HG03280 (cell line): Measurements from ENCODE around the gene STAB1.

Source experiments
- ATAC-seq: cut with Tn5 transposase; IDR thresholded peaks from one replicate; pipeline ENCODE4 v1.9.1; 2021; ENCODE audit warnings: mild to moderate bottlenecking, moderate library complexity; ENCODE audit not compliant: unreplicated experiment

STAB1 gene

DNA sequence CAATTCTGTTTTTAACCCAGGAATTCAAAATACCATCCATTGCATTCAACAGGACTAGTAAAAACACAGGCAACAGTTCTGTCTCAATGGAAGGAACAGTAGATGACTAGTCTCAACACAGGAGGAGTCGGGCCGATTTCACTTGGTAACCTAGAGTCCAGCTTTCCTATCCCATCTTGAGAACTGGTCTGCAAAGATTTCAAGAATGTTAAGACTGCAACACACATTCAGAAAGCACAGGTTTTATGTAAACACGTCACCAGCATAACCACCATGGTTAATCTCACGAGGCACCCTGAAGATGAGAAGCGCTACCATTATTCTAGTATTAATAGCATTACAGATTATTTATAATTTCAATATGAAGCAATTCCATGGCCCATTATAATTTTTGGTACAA is 63.3 kb downstream of the STAB1 start:
- ATAC-seq: no peak

- ATAC-seq: no peak
Observed at GRCh38 chr3:52561028-52561747, 66.0 kb downstream of the STAB1 start.

DNA sequence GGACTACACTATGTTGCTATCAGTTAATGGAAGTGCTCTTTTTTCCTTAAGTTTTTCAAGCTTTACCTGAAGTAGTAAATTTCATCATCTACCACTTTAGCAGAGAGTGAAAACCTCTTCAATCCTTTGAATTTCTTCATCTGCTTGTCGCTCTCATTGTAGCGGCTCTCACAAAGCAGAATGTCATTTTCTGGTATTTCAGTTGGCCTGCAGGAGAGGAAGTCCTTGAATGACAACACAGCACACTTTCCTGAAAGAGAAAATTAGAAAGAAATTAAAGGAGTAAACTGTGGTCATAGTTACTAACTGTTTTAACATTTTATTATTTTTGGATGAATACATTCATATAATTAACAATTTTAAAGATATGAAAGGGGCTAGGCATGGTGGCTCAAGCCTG is 68.8 kb downstream of the STAB1 start:
- ATAC-seq: no peak

GRCh38 chr3:52568069-52568468 is 72.9 kb downstream of the STAB1 start:
- ATAC-seq: no peak

DNA sequence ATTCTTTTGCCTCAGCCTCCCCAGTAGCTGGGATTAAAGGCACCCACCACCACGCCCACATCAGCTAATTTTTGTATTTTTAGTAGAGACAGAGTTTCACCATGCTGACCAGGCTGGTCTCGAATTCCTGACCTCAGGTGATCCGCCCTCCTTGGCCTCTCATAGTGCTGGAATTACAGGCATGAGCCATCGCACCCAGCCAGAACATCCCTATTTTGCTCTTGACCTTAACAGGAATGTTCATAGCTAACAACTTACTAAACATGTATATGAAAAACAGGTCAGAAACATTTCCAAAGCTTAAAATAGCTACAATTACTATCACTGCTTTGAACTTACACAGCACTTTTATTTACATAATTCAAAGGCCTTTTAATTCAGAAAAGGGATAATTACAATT is 74.9 kb downstream of the STAB1 start:
- ATAC-seq: no peak

DNA sequence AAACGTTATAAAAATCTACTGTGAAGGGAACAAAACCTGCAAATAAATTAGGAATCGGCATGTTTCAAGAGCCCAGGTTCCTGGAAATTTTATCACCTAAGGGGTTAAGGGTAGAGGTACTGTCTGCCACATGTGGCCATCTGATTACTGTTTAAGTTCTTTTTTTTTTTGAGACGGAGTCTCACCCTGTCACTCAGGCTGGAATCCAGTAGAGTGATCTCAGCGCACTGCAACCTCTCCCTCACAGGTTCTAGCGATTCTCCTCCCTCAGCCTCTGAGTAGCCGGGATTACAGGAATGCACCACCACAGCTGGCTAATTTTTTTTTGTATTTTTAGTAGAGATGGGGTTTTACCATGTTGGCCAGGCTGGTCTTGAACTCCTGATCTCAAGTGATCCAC is 77.1 kb downstream of the STAB1 start:
- no peak for ATAC-seq
